ENCODE data around the gene PTPRR.

- TF ChIP-seq CTCF (IDR thresholded peaks at IDR 0.05; ENCODE audit: insufficient read depth, low read length, poor library complexity, severe bottlenecking) = no peak
- no peak for TF ChIP-seq EZH2phosphoT487 (conservative IDR thresholded peaks at IDR 0.05; ENCODE audit: low read length)
Observed at GRCh38 chr12:70822412-70822811, 98.1 kb downstream of the PTPRR start.

Measured in SU-DHL-6 (cell line).